NCI-H446 treated with DMSO at 0.1 percent for 48 hours (cell line): ENCODE data around the gene SPINT1.
A peak's percentile ranks its signal among the peaks of the same experiment; 100 is the strongest.

Experiments
- DNase-seq: peaks from one replicate; lab custom pipeline; 2025; lab: John Stamatoyannopoulos, UW

Gene SPINT1

DNA sequence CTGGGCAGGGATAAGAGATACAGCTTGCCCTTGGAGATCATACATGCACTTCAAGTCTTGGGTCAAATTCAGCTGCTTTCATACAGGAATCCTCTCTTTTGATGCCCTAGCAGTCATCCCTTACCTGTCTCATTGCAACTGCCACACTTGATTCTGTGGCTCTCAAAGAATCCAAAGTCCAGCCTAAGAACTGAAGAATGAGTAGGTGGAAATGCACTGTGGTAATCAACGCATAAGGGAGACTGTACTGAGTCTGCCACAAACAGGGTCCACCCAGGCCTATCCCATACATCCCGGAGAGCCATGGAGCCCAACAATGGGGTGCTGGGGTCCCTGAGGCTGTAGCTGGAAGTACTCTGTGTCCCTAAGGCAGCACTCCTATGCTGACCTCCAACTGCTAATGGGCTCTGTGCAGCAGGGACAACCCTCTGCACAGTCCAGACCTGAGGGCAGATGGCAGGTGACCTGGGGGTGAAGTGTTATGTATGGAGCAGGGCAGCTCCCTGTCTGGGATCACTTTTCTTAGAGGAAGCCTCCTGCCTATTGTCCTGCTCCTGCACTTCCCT lies 48.7 kb downstream of the SPINT1 start:
- no peak for DNase-seq

- DNase-seq: no peak
These were observed 49.3 kb downstream of the SPINT1 start for GRCh38 chr15:40893019-40893670.

- DNase-seq: peak; percentile 83
These were observed 50.2 kb downstream of the SPINT1 start, which contains the start of gene VPS18 for GRCh38 chr15:40893733-40894680. Gene VPS18 (plus strand): TSS chr15:40894450. CDS start chr15:40894769, 319 bp downstream.

GRCh38 chr15:40894681-40895448 lies 51.0 kb downstream of the SPINT1 start:
- no peak for DNase-seq

GRCh38 chr15:40899536-40900207 lies 55.8 kb downstream of the SPINT1 start:
- no peak for DNase-seq

GRCh38 chr15:40900256-40901052 lies 56.6 kb downstream of the SPINT1 start:
- no peak for DNase-seq

- no peak for DNase-seq
These were observed 57.2 kb downstream of the SPINT1 start for GRCh38 chr15:40901053-40901443.

- no peak for DNase-seq
These were observed 59.0 kb downstream of the SPINT1 start for GRCh38 chr15:40902605-40903561.

DNA sequence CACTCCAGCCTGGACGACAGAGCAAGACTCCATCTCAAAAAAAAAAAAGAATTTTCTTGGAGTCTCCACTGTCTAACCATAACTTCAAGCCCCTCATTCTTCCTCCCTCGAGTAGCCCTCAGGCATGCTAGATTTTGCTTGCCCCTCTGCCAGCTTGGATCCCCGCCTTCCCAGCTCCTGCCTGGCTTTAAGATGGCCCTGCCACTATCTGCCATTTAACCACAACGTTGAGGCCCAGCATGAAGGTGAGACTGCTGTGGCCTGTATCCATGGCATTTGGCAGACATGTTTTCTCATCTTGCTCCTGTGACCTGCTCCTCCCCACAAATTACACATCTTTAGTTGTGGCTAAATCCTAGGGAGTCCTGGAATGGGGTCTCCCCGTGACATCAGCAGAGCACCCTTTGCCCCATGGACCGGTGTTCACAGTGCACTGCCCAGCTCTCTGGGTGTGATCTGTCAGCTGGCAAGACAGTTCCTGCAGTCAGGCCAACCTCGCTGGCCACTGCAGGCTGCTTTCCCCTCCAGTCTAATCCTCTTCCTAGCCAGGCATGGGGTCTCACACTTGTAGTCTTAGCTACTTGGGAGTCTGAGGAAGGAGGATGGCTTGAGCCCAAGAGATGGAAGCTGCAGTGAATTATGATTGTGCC lies 60.8 kb downstream of the SPINT1 start:
- DNase-seq: no peak

- DNase-seq: peak; percentile 60
These were observed 62.5 kb downstream of the SPINT1 start for GRCh38 chr15:40906091-40906990.

DNA sequence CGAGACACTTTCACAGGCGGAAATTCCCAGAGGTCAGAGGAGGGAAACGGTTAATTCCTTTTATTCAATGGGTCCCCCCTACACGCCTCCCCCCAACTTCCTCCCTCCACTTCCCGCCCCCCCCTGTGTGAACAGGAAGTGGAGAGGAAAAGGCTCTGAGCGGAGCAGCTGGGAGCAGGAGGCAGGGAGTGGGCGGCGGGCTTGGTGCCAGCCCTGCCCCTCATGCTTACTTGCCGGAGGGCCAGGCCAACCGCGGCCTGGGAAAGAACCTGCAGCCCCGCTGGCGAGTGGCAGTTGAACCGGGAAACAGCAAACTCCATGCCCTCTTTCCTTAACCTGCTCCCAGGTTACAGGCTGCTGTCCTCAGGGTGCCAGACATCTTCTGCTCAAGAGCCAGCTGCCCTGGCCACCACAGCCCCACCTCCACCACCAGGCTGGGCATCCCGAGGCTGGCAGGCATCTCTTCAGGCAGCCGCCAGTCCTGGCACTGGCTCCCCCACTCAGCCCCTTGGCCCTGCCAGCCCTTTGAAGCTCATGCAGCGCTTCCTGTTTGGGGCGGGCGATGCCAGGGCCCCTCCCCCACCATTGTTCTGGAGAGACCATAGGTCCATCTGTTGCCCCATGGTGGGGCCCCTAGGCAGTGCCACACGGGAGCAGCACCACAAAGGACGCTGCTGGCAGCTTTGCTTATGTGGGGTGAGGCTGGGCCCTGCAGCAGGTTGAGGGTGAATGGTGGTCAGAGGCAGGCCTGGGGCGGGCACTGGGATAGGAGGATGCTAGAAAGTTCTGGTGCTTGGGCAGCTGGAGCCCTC lies 63.3 kb downstream of the SPINT1 start:
- peak; percentile 19 for DNase-seq
